Mesodermal cell (in vitro differentiated cells): Measurements from ENCODE around the gene CLCNKB.
"Not testable (repeated sequence)": the region's sequence is repeated elsewhere in the genome, so short reads cannot be mapped to it uniquely, and the experiment has no call there.

ENCODE experiments used
- H3K27ac ChIP-seq: 2 replicates; pipeline ENCODE4 v1.7.0; 2013; ENCODE audit warnings: mild to moderate bottlenecking, low read depth, low read length, moderate library complexity; ENCODE audit not compliant: severe bottlenecking
- H3K36me3 ChIP-seq: 2 replicates; pipeline ENCODE4 v1.7.1; 2013; ENCODE audit warnings: mild to moderate bottlenecking, low read length, moderate library complexity; ENCODE audit not compliant: control insufficient read depth, insufficient read depth
- H3K4me1 ChIP-seq: one replicate; pipeline ENCODE4 v1.7.1; 2013; ENCODE audit warnings: mild to moderate bottlenecking, low read length; ENCODE audit not compliant: insufficient read depth, control insufficient read depth, poor library complexity, severe bottlenecking
- H3K4me3 ChIP-seq: 2 replicates; pipeline ENCODE4 v1.7.0; 2013; ENCODE audit warnings: low read length, control low read depth, mild to moderate bottlenecking; ENCODE audit not compliant: insufficient read depth, poor library complexity, severe bottlenecking; ENCODE audit errors: extremely low read depth
- H3K9me3 ChIP-seq: 2 replicates; pipeline ENCODE4 v1.7.1; 2013; ENCODE audit warnings: mild to moderate bottlenecking, low read length, moderate library complexity; ENCODE audit not compliant: control insufficient read depth
- WGBS, 2 experiments: methylation state at CpG; one replicate each; pipeline ENCODE4 v1.1.5; 2013; ENCODE audit warnings: missing lambda C conversion rate in 2 of 2; ENCODE audit not compliant: insufficient coverage in 2 of 2; 5-methylcytosine and 5-hydroxymethylcytosine counted together

The CLCNKB gene

GRCh38 chr1:16015960-16016901 is 27.4 kb upstream of the CLCNKB start:
- Histone ChIP-seq H3K27ac (no peak overlapping the region), H3K4me1 (peaks cover 72% of the 10 kb centered on the region), H3K9me3 (no peaks in the 10 kb centered on the region), H3K4me3 (no peak overlapping the region), H3K36me3 (no peaks in the 10 kb centered on the region)
- WGBS, 2 experiments, result 90 to 93% methylated on average over 10 to 21 of the region's 23 CpGs

DNA sequence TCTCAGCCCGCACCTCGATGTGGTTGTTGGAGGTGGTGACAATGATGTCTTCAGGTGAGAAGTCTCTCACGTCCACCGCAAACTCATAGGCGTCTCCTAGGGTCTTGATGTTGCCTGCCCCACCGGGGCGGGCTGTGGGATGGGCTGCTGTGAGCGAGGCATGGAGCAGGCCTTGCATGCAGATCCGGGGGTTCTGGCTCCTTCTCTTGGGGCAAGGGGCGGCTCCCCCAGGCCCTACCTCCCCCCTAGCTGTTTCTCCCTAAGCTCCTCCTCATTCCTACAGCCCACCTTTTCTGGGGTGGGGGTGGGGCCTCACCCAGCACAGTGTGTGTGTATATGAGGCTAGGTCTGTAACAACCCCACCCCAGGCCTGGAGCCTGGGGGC is 26.5 kb upstream of the CLCNKB start:
- no peaks in the 10 kb centered on the region for H3K36me3 ChIP-seq
- H3K9me3 ChIP-seq, result no peaks in the 10 kb centered on the region
- peaks cover 72% of the 10 kb centered on the region for H3K4me1 ChIP-seq
- WGBS, 2 experiments, result 92 to 93% methylated on average over 3 to 8 of the region's 10 CpGs
- no peak overlapping the region for H3K4me3 ChIP-seq
- H3K27ac ChIP-seq, result peak overlapping the region; percentile 93

GRCh38 chr1:16017461-16018303 is 25.9 kb upstream of the CLCNKB start, which contains the start of gene HSPB7:
Gene HSPB7, minus strand, starts transcription at chr1:16018043. Its CDS starts 80 bp downstream, at chr1:16017963.
- Histone ChIP-seq H3K9me3 (no peaks in the 10 kb centered on the region), H3K27ac (peak within 1 kb of the TSS; percentile 93), H3K4me1 (peaks cover 66% of the 10 kb centered on the region), H3K4me3 (no peak within 1 kb of the TSS), H3K36me3 (no peaks in the 10 kb centered on the region)
- 61 to 63% methylated on average over 28 to 33 of the region's 37 CpGs for WGBS, 2 experiments

DNA sequence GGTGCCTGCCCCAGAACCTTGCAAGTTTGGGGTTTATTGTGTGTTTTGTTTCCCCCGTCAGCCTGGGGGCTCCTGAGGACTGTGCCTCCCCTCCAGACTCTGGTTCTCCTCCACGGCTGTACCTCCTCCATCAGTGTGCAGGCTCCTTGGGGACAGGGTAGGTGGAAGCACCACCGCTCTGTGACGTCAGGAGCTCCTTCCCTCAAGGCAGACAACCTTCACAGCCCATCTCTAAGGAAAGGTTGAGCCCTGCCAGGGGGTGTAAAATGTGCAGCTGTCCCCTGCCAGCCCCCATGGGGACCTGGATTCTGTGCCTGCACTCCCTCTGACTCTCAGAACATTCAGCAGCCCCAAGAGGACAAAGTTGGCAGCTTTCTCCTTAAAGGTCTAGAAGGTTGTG is 25.3 kb upstream of the CLCNKB start:
- H3K36me3 ChIP-seq, result no peaks in the 10 kb centered on the region
- no peak overlapping the region for H3K4me3 ChIP-seq
- peaks cover 66% of the 10 kb centered on the region for H3K4me1 ChIP-seq
- H3K27ac ChIP-seq, result peak overlapping the region; percentile 93
- no peaks in the 10 kb centered on the region for H3K9me3 ChIP-seq
- 60% methylated on average over 2 of the region's 4 CpGs; no CpG with 5 or more reads in 1 of the 2 experiments for WGBS, 2 experiments

DNA sequence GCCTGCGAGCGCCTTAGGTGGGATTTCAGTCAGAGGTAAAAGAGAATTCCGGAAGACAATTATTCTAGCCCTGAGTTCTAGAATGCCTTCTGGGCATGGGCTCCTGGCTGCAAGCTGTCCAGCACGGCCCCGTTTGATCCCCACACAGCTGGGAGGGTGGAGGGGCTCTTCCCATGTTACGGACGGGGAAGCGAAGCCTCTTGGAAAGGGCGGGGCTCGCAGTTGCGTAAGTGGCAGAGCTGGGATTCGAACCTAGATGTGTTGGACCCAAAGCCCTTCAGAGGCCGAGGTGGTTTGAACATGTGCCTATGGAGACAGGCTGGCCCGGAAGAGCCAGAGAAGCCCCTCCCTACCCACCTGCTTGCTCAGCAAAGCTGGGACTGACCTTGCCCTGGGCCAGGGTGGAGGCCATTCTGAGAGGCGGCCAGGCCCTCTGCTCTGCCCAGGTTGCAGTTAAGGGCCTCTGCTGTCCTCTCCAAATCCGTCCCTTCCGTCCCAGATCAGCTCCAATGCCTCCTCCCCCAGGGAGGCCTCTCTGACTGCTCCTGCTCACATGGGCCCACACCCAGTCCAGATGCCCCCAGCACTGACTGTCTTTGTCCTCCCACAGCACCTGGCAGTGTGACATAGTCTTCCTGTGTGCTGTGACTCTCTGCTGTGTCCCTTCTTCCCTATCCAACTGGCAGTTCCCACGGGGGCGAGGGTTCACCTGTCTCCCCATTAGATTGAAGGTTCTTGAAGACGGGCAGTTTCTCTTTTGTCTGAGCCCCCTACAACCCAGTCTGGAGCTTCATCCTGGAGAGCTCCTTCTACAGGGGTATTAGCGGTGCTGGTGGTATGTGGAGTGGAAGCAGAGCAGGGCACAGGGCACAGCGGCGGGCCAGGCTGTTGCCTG is 24.6 kb upstream of the CLCNKB start:
- H3K36me3 ChIP-seq, result no peaks in the 10 kb centered on the region
- WGBS, 2 experiments, result 90 to 95% methylated on average over 16 to 22 of the region's 23 CpGs
- no peaks in the 10 kb centered on the region for H3K9me3 ChIP-seq
- no peak overlapping the region for H3K4me3 ChIP-seq
- H3K4me1 ChIP-seq, result peaks cover 59% of the 10 kb centered on the region
- H3K27ac ChIP-seq, result peak overlapping the region; percentile 93

DNA sequence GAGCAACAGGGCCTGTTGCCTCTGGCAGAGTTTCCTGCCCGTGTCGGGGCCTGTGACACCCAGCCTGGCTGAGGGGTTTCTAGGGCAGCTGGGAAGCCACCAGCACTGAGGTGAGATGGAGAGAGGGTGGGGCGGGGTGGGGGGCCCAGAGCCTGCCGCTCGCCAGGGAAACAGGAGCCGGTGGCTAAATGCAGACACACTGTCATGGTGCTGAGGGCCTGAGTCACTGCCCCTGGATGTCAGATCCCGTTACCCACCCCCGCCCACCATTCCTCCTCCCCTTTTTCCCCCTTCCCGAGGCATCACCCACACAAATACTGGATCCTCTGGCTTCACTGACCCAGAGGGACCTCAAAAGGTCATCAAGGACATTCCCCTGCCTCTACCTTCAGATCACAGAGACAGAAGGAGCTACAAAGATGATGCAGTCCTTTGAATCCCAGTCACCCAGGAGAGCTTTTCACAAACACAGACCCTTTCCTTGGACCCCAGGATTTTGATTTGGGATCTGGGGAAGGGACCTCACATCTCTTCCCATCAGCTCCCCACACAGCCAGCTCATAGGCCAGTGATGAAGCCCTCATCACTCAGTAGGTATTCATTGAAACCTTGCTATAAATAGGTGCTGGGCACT is 23.8 kb upstream of the CLCNKB start:
- no peaks in the 10 kb centered on the region for H3K9me3 ChIP-seq
- H3K27ac ChIP-seq, result peak overlapping the region; percentile 64
- H3K4me3 ChIP-seq, result no peak overlapping the region
- peaks cover 52% of the 10 kb centered on the region for H3K4me1 ChIP-seq
- WGBS, 2 experiments, result 46 to 63% methylated on average over 7 of the region's 9 CpGs
- no peaks in the 10 kb centered on the region for H3K36me3 ChIP-seq

DNA sequence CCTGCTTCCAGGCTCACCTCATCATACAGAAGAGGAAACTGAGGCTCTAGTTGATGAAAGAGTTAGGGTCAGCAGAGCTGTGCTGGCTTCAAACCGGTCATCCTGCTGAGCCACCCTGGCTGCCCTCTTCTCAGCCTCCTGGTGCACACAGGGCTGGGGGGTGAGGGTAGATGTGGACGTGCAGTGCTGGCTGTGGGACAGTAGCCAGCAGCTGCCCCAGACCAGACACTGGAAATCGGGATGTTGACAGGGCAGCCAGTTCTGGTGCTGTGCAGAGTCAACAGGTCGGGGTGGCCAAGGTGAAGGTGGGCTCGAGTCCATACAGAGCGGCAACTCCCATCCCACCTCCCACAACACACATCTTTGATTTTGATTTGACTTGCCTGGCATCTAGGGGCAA is 23.3 kb upstream of the CLCNKB start:
- Histone ChIP-seq H3K36me3 (no peaks in the 10 kb centered on the region), H3K27ac (no peak overlapping the region), H3K4me3 (no peak overlapping the region), H3K9me3 (no peaks in the 10 kb centered on the region), H3K4me1 (peaks cover 51% of the 10 kb centered on the region)
- 95 to 100% methylated on average over 2 to 3 of the region's 6 CpGs for WGBS, 2 experiments

DNA sequence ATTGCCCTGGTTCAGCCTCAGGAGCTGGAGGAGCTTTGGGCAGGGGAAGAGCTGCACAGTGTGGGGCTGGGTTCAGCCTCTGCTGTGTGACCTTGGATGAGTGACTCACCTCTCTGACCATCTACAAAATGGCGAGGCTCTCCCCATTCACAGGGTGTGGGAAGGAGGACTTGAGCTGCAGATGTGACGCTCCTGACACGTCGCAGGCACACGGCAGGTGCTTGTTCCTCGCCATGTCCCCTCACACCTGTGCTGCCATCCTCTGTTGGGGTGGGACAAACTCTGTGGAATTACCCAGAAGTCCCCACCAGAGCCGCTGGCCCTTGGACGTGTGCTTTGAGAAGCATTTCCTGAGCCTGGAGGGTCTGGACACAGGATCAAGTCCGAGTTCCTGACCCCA is 22.7 kb upstream of the CLCNKB start:
- 80% methylated on average over 1 of the region's 9 CpGs; no CpG with 5 or more reads in 1 of the 2 experiments for WGBS, 2 experiments
- H3K9me3 ChIP-seq, H3K36me3 ChIP-seq, H3K4me3 ChIP-seq, H3K27ac ChIP-seq: not testable (repeated sequence)
- peaks cover 50% of the 10 kb centered on the region for H3K4me1 ChIP-seq

GRCh38 chr1:16021681-16022080 is 21.9 kb upstream of the CLCNKB start, which contains the start of gene CLCNKA:
Gene CLCNKA, plus strand, starts transcription at chr1:16022036. Its CDS starts 584 bp downstream, at chr1:16022620.
- Histone ChIP-seq H3K36me3 (no peaks in the 10 kb centered on the region), H3K4me3 (no peak within 1 kb of the TSS)
- WGBS, 2 experiments, result 89 to 90% methylated on average over 2 to 4 of the region's 6 CpGs

More at GRCh38 chr1:16021681-16022080, 21.9 kb upstream of the CLCNKB start, which contains the start of gene CLCNKA:
- Histone ChIP-seq H3K4me1 (peaks cover 41% of the 10 kb centered on the region), H3K9me3 (no peaks in the 10 kb centered on the region), H3K27ac (no peak within 1 kb of the TSS)
